ENCODE measurements around the gene B4GALT3.

- TF ChIP-seq CTBP1 (IDR thresholded peaks at IDR 0.05; ENCODE audit: borderline replicate concordance) (no peak), TARDBP (IDR thresholded peaks at IDR 0.05) (no peak), SP1 (IDR thresholded peaks at IDR 0.05) (no peak), L3MBTL2 (conservative IDR thresholded peaks at IDR 0.05) (no peak), BHLHE40 (IDR thresholded peaks at IDR 0.05; ENCODE audit: borderline replicate concordance) (no peak), NFRKB (IDR thresholded peaks at IDR 0.05) (no peak), SUZ12 (IDR thresholded peaks at IDR 0.05) (no peak), ZNF384 (IDR thresholded peaks at IDR 0.05) (no peak), FOXM1 (IDR thresholded peaks at IDR 0.05; ENCODE audit: borderline replicate concordance) (no peak), PKNOX1 (IDR thresholded peaks at IDR 0.05) (no peak), FOXA1 (IDR thresholded peaks at IDR 0.05) (no peak), ELF4 (IDR thresholded peaks at IDR 0.05) (no peak), FOXK2 (IDR thresholded peaks at IDR 0.05) (no peak)
Observed at GRCh38 chr1:161160671-161161145, 16.6 kb downstream of the B4GALT3 start.

All from HEK293T (cell line).